G401 (cell line): ENCODE data around the gene DGKG. TPM values are rescaled to one million over a fixed set of nuclear protein-coding genes. Genes with fewer than 3 reads are reported as not detected.

ENCODE experiments used
- DNase-seq: peaks from one replicate; pipeline ENCODE4 v3.0.0-alpha.2; 2015; ENCODE audit warnings: low spot score
- in situ Hi-C: cut with HindIII; loops from 2 replicates; pipeline ENCODE4 v1.10.0; 2016; ENCODE audit warnings: low sequenced_read_pairs, mixed read lengths
- total RNA-seq: library from RNA; depleted of rRNA; stranded (reverse); fragments of >200 nt; shearing (Covaris generic); gene quantifications from 2 replicates; pipeline ENCODE4 v1.2.3, GENCODE V29; 2014

DGKG gene
- total RNA-seq, 1 experiment from 2014 or later = not detected

DNA sequence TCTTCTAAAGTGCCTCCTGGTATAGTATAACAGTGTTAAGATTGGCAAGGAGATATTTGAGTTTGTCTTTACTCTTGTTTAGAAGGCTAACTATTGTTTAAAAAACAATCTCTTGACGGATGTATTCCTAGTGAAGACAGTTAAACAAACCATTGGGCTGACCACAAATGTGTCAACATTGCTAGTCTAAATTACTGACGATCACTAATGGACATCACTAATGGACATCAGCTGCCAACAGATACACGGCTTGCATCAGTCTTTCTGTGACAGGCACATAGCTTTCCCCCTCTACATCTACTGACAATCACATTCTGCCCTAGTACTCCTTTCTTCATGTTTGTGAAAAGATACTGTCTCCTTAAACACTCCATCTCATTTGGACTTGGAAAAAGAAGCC, 196.0 kb downstream of the DGKG start:
- in situ Hi-C loops = no loop called here
- DNase-seq = no peak

DNA sequence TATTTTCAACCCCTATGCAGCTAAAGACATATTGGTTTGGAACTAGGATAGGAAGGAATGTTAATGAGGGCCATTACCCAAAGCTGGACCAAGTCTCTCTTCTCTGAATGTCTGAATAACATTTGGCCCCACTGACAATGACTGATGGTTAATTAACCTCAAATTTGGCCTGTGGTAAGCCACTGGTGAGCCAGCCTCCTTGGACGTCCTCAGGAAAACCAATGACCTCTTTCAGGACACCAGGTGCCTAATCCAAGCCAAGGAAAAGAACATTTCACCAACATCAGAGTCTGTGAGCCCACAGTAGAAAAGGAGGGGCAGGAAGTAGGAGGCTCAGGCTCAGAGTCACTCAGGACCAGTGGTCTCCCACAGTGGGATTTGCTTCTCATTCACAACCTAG, 196.7 kb downstream of the DGKG start:
- peak; percentile 56 for DNase-seq
- in situ Hi-C loops = no loop called here

DNA sequence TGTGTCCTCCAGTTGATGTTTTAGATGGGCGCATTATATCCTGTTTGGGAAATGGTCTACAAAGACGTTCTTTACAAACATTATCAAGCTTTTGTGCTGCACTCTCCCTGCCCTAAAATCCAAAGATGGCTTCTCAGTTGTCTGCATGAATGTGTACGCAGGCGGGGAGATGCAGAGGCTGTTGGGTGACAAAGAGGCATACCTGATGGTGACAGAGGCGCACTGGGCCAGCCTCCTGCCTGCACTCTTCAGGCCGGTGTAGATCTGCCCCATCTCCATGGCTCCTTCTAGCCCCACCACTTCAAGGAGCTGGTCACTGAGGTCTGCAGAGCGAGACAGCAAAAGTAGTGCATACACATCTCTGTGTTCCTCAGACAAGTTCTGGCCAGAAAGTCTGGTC, 197.3 kb downstream of the DGKG start:
- DNase-seq = no peak
- in situ Hi-C loops = no loop called here

DNA sequence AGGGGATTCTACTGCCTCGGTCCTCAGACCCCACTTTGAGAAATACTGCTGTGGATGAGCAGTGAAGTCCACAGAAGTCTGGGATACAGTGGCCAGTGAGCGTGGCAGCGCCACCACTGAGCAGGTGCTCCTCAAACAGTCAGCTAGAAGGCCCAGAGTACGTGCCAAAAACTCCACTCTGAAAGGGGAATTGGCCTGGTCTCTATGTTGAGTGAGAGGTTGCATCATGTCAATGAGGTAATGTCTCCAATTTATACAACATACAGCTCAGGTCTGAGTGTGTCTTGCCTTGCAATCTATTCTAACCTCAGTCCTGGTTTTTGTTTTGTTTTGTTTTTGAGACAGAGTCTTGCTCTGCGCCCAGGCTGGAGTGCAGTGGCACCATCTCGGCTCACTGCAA, 199.8 kb downstream of the DGKG start:
- in situ Hi-C loops = no loop called here
- no peak for DNase-seq

DNA sequence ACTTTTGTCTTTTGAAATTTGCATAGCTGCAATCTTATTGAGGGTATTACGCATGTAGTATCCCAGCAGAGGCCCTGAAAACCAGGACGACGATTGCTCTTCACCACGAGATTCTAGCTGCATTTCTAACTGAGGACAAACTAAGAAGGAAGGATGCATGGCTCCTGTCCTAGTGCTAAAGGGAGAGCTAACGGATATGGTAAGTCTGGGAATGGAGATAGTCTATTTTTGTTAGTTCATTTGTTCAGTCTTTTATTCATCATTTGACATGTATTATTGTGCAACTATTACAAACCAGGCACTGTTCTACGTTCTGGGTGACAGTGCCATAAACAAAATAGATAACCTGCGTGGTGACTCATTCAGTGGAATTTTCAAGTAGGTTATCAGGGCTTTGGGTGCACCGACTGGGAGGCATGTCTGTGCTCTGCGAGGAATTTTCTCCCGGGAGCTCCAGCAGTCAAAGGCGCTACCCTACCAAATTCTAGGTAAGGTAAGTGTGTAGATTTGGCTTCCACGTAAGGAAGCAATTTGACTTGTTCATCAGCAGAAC, 201.3 kb downstream of the DGKG start:
- DNase-seq = no peak
- in situ Hi-C loops = no loop called here

DNA sequence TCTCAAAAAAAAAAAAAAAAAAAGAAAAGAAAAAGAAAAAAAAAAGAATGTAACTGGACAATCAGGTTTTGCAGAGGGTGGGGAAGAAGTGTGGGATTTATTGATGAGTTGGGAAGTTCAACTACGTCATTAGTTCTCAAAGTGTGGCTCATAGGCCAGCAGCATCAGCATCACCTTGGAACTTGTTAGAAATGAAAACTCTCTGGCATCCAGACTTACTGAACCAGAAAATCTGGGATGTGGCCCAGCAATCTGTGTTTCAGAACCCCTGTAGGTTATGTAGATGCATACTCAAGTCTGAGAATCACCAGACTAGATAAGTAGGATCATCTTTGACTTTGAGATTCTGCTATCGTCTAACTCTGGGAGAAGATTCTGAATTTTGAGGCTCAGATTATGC, 207.4 kb downstream of the DGKG start:
- peak; percentile 33 for DNase-seq
- in situ Hi-C loops = no loop called here

DNA sequence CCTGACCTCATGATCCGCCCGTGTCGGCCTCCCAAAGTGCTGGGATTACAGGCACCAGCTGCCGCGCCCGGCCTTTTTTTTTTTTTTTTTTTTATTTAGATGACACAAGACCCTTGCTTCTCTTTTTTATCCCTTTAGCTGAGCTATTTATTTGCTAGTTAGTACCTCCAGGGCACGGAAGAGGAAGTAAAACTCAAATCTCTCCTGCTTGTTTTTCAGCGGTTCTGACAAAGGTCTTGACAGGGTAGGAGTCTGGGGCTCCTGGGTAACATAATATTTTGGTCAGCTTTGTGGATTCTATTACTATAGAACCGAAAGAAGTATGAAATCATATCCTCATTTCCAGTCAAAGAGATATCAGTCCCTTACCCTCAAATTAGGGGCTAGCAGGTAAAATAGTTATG, 209.1 kb downstream of the DGKG start:
- in situ Hi-C loops = no loop called here
- no peak for DNase-seq

DNA sequence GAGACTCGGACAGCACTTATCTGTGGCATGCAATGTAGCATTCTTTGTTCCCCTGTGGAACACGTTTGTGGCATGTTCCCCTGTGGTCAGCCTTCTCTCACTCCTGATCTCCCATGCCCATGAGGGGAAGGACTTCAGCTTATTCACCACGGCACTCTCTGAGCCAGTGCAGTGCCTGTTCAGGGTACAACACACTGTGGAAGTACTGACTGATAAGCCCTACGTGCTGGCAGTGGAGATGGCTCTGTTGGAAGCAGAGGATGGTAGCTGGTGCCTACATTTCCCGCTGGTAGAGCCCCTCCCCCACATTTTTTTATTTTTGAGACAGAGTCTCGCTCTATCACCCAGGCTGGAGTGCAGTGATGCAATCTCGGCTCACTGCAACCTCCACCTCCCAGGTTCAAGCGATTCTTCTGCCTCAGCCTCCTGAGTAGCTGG, 209.7 kb downstream of the DGKG start:
- DNase-seq = no peak
- in situ Hi-C loops = no loop called here

DNA sequence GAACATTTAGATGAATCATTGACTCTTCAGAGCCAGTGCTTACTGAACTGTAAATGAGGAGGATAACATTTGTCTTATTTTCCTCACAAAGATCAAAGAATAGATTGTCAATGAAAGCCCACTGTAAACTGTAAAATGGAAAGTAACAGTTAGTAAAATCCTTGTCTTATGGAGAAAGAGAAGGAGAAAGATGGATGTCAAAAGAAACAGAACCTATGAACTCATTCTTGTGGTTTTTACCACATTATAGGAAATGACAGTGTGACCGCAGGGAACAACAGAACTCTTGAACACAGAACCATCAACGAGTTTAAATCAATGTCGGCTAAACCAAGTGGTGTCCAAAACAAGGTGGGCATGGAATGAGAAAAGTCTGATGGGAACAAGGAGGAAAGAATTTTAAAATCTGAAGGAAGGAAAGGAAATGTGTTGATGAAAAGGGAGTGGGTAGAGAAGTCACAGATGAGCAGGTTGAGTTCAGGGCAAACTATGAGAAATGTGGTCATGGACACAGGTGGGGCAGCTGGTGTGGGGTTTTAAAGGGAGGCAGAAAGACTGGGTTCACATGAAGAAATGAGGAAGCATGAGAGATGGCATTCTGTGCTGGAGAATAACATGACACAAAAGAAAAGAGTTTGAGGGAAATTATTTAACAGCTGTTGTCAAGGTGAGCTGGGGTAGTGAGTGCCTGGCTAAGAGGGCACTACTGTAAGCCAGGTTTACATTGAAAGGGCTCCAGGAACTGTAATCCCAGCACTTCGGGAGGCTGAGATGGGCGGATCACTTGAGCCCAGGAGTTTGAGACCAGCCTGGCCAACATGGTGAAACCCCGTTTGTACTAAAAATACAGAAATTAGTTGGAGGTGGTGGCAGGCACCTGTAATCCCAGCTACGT, 210.7 kb downstream of the DGKG start:
- no peak for DNase-seq
- in situ Hi-C loops = no loop called here

DNA sequence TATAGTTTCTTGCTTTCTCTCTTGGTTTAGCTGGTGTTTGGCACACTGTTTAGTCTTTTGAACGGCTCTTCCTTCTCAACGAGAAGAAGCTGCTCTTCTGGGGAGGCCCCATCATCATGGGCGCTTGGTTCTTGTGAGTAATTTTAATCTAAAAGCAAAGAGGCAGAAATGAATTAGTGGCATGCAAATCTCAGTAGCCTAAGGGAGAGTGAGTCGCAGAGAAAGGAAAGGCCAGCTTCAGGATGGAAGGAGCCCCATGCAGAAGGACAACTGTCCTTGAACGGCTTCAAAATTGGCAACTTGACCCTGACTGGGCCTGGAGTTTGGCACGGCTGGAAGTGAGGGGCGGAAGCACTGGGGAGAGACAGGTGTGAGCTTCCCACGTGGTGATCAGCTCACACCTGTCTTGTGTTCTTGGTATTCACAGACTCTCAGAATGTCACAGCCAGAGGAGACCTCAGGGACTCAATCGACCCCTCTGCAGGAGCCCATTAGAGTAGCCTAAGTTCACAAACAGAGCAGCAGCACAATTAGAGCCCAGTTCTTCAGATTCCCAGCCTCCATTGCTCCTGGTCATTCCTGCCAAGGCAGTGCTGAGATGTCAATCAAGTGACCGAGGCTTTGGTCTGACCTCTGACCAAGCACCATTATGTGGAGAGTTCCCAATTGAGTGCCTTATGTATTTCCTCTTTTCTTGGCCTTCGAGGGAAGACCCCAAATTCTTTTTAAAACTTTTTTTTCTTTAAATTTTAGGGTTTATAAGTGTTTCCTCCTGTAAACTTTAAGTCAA, 211.8 kb downstream of the DGKG start:
- in situ Hi-C loops = no loop called here
- DNase-seq = no peak

DNA sequence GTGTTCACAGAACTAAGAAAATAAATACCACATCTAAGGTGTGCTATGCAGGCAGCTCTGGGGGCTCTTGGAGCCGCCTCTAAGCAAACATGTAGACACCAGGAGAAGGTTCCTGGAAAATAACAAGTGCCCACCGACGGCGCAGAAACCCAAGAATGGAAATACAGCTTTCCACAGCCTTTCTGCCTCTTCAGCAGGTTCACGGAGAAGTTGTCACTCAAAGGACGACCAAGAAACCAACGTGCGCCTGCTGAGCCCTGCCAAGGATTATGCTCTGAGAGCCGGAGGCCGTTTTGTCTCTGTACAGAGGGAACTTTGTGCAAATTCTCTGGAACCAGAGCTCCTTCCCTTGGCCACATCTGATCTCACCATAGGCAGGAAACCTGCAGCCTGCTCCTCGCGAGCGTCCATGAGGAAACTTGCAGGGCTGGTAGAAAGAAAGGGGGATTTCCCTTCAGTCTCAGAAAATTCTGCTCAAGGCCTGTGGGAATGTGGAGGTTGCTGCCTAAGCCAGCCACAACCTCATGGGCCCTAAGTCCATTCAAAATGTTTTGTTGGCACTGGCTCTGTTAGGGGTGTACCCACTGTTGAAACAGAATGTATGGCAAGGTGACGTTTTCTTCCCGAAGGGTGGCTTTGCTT, 212.6 kb downstream of the DGKG start:
- DNase-seq = no peak
- in situ Hi-C loops = no loop called here

DNA sequence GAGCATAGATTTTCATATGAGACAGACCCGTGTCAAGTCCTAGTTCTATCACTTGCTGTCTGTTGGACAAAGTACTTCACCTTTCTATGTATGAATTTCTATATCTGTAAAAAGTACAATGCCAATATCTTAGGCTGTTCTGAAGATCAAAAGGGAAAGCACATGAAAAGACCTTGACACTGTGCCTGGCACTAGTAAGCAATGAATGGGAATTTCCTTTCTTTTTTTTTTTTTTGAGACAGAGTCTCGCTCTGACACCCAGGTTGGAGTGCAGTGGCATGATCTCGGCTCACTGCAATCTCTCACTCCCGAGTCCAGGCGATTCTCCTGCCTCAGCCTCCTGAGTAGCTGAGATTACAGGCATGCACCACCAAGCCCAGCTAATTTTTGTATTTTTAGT, 217.8 kb downstream of the DGKG start:
- DNase-seq = no peak
- in situ Hi-C loops = no loop called here

DNA sequence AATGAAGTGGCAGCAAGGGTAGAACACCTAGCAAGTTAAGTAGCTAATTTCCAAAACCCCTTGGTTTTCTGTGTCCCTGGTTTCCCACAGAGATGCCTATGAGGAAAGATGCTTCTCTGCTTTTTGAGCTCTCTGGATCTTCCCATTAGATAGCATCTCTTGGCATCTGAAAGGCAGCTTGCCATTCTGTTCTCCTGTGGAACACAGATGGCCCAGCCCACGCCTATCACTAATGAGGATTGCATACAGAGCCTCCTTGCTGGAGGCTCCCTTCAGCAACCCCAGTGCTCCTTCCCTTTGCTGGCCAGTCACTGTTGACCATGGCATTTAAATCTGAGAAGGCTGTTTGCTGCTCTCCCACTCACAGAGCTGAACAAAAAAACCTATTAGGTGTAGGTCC, 218.8 kb downstream of the DGKG start:
- peak; percentile 88 for DNase-seq
- in situ Hi-C loops = no loop called here

DNA sequence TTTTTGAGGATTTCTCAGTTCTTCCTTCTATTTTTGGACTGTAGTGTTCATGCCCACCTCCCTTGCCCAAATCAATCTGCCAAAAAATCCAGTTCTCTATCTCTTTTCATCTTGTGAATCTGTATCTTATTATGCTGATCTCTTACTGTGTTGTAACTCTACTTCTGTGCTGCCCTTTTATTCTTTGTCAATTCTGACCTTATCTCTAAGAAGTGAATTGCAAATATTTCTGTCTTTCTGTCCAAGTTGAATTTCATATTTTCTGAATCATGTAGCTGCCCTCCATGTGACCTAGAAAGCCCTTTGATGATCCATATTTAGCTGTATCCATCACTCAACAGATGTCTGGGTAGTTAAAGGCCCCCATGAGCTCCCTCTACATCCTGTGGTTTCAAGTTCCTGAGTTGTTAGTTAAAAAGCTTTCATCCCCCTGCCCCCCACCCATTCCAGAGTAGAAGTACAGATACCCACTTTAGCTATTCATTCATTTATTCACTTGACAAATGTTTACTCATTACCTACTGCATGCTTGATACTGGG, 219.6 kb downstream of the DGKG start:
- in situ Hi-C loops = no loop called here
- DNase-seq = peak; percentile 22

DNA sequence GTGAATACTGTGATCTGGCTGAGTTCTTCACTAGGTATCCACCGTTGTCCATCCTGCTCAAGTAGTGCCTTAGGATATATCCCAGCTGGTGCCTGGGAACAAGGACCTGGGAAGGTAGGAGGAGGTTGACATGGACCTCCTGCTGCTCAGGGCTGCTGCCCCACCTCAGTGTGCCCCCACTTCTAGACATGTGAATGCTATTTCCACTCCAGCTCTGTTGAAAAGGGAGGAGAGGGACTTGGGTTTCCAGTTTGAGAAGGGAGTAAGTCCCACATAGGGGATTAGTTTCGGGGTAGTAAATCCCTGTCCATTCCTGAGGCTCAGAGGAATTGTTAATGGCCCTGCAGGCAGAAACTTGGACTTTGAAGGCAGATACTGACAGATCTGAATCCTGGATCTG, 220.2 kb downstream of the DGKG start:
- in situ Hi-C loops = no loop called here
- DNase-seq = peak; percentile 11

DNA sequence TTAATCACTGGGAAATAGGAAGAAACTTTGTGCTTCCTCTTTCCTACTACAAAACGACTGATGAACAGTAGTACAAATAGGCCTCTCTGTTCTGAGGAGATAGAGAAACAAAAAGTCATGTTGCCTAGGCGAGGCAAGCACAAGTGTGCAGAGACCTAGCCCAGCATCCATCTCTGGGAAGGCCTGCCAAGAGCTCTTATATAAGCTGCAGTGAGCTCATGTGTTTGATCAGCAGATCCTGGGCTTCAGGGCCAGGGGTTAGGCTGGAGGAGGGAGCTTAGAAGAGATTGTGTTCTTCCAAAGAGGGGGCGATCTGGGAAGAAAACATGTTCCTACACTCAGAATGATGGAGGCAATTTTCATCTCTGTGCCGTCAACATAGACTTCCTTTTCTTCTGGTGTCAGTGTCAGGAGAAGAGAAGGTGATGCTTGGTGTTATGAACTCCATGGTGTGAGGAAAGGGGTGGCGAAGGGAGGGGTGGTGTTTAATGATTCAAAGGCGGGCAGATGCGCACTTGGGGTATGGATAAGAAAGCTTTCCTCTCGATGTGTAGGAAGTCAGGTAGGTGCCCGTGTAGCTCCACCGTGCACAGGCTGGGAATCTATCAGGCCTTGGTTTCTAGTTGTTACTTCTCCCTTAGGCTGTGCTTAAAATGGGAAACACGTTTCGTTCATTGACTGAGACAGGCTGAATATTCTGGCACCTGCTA, 223.6 kb downstream of the DGKG start:
- in situ Hi-C loops = no loop called here
- DNase-seq = peak; percentile 56

DNA sequence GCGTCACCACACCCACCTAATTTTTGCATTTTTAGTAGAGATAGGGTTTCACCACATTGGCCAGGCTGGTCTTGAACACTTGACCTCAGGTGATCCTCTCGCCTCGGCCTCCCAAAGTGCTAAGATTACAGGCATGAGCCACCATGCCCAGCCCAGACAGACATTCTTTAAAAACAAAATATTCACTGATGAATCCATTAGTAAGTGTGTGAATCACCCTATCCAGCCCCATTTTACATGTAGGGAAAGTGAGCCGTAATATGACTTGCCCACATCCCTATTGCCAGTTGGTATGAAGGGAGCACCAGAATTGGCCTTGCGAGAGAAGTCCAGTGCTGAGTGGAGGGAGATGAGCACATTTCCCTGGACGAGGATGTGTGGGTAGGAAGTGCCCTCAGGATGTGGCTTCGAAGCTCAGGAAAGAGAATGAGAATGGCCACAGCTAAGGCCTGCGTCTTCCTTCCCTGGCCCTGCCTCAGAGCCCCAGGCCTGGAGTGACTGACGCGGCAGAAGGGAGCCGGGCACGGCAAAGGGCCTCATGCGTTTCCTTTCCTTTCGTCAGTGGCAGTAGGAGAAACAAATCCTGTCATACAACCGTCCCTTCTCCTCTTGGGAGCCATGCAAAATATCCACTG, 224.9 kb downstream of the DGKG start:
- no peak for DNase-seq

DNA sequence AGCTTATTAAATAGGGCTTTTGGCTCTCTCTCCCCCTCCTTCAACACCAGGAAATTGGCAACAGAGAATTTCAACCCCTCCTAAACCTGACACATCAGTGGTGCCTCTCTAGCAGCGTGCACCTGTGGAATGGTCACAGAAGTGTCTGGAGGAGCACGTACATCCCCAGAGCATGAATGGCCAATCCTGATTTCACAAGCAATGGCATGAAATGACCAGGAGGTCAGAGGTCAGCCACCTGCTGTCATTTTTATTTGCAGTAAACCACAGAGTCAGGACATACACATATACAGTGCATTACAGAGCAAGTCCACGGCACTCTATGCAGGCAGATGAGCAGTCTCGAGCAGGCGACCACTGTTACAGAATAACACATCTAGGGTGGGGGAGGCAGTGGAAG, 228.1 kb downstream of the DGKG start:
- DNase-seq = no peak
- in situ Hi-C loops = no loop called here

More for the DNA sequence above, 224.9 kb downstream of the DGKG start:
- in situ Hi-C loops = no loop called here
